Activated CD4-positive, alpha-beta T cell treated with anti-CD3 and anti-CD28 coated beads for 4 hours (primary cell): ENCODE measurements around the gene CSAG1.
"Not testable (repeated sequence)": the region's sequence is repeated elsewhere in the genome, so short reads cannot be mapped to it uniquely, and the experiment has no call there.

Experiments used
- DNase-seq, 2 donors: peaks; one replicate each; pipeline ENCODE4 v3.0.0-alpha.2; 2020

The CSAG1 gene

GRCh38 chrX:152733261-152733975, at the start of gene CSAG1, which contains the start of gene MAGEA12:
CSAG1 (minus strand) TSS chrX:152733721; CDS start chrX:152732460, 1,261 bp downstream.
MAGEA12 (plus strand) TSS chrX:152733757; CDS start chrX:152736162, 2,405 bp downstream.
- no peak for DNase-seq

GRCh38 chrX:152769549-152770289, 36.2 kb upstream of the CSAG1 start, which contains the start of gene MAGEA6:
MAGEA6 (minus strand) TSS chrX:152769689; CDS start chrX:152767650, 2,039 bp downstream.
- DNase-seq = not testable (repeated sequence)

GRCh38 chrX:152766562-152766961, 33.0 kb upstream of the CSAG1 start:
- not testable (repeated sequence) for DNase-seq

- not testable (repeated sequence) for DNase-seq
Observed at GRCh38 chrX:152761582-152761981, 28.1 kb upstream of the CSAG1 start.

- DNase-seq = not testable (repeated sequence)
Observed at GRCh38 chrX:152759544-152759943, 26.0 kb upstream of the CSAG1 start.

GRCh38 chrX:152758918-152759317, 25.4 kb upstream of the CSAG1 start, which contains the start of gene CSAG3:
CSAG3 (plus strand) TSS chrX:152759218.
- DNase-seq = not testable (repeated sequence)

GRCh38 chrX:152754871-152755270, 21.4 kb upstream of the CSAG1 start:
- DNase-seq = not testable (repeated sequence)

GRCh38 chrX:152753686-152754650, 20.4 kb upstream of the CSAG1 start, which contains the start of gene MAGEA2:
MAGEA2 (minus strand) TSS chrX:152753842; CDS start chrX:152751363, 2,479 bp downstream.
- not testable (repeated sequence) for DNase-seq

- DNase-seq = no peak
Observed at GRCh38 chrX:152738560-152738959, 5.0 kb upstream of the CSAG1 start.

- not testable (repeated sequence) for DNase-seq
Observed at GRCh38 chrX:152736528-152736927, 3.0 kb upstream of the CSAG1 start.

GRCh38 chrX:152735860-152736511, 2.5 kb upstream of the CSAG1 start:
- DNase-seq = no peak

GRCh38 chrX:152735101-152735500, 1.6 kb upstream of the CSAG1 start:
- DNase-seq = no peak

- not testable (repeated sequence) for DNase-seq
Observed at GRCh38 chrX:152734143-152734858, 780 bp upstream of the CSAG1 start.

- no peak for DNase-seq
Observed at GRCh38 chrX:152725409-152725808, 8.1 kb downstream of the CSAG1 start.

- DNase-seq = not testable (repeated sequence)
Observed at GRCh38 chrX:152713815-152714787, 19.4 kb downstream of the CSAG1 start, which contains the start of gene MAGEA2B. MAGEA2B (plus strand) TSS chrX:152714628; CDS start chrX:152717107, 2,479 bp downstream.

GRCh38 chrX:152713195-152713594, 20.3 kb downstream of the CSAG1 start:
- DNase-seq = not testable (repeated sequence)

- not testable (repeated sequence) for DNase-seq
Observed at GRCh38 chrX:152709173-152709572, 24.3 kb downstream of the CSAG1 start, which contains the start of gene CSAG2. CSAG2 (minus strand) TSS chrX:152709273; CDS start chrX:152709112, 161 bp downstream.

GRCh38 chrX:152706500-152706899, 27.0 kb downstream of the CSAG1 start:
- DNase-seq = not testable (repeated sequence)

- DNase-seq = not testable (repeated sequence)
Observed at GRCh38 chrX:152700390-152700789, 33.1 kb downstream of the CSAG1 start.
